Hepatic stellate cell (primary cell): ENCODE data around the gene BRICD5.

Source experiments
- DNase-seq: peaks from one replicate; pipeline ENCODE4 v3.0.0; 2011; ENCODE audit warnings: low spot score

BRICD5 gene

GRCh38 chr16:2237493-2238149, 27.0 kb upstream of the BRICD5 start:
- DNase-seq: no peak

- DNase-seq: no peak
Measured at GRCh38 chr16:2237102-2237482, 26.4 kb upstream of the BRICD5 start.

DNA sequence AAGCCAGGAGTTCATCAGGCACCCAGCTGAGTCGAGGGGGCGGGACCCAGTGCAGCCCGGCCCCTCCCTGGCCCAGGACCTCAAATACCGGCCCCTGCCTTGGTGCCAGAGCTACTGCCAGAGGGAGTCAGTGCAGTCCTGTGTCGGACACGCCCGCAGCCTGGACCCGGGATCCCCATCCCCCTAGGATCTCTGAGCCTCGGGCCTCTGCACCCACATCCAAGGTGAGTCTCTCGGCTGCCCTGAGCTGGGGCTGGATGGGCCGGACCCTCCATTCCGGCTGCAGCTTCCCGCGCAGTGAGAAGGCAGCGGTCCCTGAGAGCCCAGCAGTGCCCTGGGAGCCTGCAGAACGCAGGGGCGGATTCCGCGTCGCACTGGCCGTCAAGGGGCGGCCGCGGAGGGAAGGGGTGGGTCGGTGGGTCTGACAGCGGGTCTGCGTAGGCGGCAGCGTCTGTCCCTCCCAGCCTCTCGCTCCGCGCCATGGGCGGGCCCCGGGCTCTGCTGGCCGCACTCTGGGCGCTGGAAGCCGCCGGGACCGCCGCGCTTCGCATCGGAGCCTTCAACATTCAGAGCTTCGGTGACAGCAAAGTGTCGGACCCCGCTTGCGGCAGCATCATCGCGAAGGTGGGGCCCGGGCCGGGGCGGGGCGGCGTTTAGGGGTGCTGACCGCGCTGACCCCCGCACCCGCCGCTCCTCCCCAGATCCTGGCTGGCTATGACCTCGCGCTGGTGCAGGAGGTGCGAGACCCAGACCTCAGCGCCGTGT, 25.9 kb upstream of the BRICD5 start, which contains the start of gene DNASE1L2:
Gene DNASE1L2 (plus strand): TSS at position 108 of the 765 bp plus-strand sequence. CDS start 373 bp downstream, at position 481.
- DNase-seq: peak; percentile 63

- DNase-seq: no peak
Measured at GRCh38 chr16:2235695-2236336, 25.2 kb upstream of the BRICD5 start.

DNA sequence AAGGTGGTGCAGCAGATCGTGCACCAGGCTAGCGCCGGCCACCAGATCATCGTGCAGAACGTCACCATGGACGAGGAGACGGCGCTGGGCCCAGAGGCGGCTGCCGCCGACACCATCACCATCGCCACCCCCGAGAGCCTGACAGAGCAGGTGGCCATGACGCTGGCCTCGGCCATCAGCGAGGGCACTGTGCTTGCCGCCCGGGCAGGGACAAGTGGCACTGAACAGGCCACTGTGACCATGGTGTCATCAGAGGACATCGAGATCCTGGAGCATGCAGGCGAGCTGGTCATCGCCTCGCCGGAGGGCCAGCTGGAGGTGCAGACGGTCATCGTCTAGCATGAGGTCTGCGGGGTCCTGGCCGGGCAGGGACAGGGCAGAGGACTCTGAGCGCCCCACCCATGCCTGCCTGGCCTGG, 24.6 kb upstream of the BRICD5 start:
- no peak for DNase-seq

DNA sequence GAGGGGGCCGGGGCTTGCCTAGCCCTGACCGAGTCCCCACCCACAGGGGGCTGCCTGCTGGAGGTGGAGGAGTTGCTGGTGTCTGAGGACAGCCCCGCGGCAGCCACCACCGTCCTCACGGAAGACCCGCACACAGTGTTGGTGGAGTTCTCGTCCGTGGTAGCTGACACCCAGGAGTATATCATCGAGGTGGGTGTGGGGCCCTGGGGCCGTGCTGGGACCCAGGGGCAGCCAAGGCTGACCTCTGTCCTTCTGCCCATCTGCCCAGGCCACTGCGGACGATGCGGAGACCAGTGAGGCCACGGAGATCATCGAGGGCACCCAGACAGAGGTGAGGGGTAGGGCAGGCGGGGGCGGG, 24.1 kb upstream of the BRICD5 start:
- DNase-seq: no peak

DNA sequence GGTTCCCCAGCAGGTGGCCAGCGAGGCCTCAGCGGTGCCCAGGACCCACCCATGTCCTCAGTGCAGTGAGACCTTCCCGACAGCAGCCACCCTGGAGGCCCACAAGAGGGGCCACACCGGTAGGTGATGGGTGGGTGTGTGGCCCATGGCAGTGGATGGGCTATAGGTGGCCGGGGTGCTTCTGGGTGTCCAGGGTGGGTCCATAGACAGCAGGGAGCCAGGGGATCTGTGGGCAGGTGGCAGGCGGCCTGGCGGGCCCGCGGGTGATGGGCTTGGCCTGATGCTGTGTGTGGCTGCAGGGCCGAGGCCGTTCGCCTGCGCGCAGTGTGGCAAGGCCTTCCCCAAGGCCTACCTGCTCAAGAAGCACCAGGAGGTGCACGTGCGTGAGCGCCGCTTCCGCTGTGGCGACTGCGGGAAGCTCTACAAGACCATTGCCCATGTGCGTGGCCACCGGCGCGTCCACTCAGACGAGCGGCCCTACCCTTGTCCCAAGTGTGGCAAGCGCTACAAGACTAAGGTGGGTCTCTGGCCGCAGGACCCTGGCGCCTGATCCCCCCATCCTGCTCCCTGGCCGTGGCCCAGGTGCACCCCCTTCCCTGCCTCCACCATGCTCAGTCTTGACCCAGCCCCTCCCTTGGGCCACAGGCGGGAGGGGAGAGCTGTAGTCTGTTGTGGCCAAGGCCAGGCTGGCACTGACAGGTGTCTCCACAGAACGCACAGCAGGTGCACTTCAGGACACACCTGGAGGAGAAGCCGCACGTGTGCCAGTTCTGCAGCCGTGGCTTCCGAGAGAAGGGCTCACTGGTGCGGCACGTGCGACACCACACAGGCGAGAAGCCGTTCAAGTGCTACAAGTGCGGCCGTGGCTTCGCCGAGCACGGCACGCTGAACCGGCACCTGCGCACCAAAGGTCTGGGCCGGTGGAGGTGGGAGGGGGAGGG, 23.5 kb upstream of the BRICD5 start:
- DNase-seq: no peak

DNA sequence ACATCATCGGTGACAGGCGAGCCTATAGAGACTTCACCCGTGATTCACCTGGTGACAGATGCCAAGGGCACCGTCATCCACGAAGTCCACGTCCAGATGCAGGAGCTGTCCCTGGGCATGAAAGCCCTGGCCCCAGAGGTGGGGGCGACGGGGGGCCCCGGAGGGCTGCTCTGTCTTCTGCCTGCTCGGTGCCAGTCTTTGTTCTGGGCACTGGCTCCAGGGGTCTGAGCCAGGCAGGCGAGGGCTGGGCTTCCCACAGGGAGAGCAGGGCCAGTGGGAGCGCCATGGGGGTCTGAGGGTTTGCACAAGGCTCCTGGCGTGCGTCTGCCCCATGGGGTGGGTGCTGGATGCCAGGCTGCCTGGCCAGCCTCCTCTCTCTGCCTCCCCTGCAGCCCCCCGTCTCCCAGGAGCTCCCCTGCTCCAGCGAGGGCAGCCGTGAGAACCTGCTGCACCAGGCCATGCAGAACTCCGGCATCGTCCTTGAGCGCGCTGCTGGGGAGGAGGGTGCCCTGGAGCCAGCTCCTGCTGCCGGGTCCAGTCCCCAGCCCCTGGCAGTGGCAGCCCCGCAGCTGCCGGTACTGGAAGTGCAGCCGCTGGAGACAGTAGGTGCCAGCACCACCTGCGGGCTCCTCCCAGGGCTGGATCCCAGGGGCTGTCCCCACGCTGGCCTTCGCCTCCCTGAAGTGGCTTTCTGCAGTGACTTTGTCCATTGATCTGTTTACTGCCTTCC, 22.5 kb upstream of the BRICD5 start:
- no peak for DNase-seq

DNA sequence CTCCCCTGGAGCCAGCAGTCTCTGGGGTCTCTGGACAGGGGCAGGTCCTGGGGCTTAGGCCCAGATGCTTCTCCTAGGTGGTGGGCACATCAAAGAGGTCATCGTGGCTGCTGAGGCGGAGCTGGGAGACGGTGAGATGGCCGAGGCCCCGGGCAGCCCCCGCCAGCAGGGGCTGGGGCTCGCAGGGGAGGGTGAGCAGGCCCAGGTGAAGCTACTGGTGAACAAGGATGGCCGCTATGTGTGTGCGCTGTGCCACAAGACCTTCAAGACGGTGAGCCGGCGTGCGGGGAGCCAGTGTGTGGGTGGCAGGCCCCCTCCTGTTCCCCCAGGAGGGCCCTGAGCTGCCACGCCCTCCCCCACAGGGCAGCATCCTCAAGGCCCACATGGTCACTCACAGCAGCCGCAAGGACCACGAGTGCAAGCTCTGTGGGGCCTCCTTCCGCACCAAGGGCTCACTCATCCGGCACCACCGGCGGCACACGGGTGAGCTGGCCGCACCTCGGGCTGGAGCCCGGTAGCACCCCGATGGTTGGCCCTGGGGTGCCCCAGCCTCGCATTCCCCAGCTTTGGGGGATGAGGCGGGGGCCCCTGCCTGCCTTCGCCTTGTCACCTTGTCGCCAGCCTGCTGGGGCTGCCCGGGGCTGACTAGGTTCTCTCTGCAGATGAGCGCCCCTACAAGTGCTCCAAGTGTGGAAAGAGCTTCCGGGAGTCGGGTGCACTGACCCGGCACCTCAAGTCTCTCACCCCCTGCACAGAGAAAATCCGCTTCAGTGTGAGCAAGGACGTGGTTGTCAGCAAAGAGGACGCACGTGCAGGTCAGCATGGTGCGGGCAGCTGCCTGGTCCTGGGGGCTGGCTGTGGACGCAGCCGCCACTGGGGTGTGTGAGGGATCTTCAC, 21.7 kb upstream of the BRICD5 start:
- DNase-seq: no peak

GRCh38 chr16:2231016-2231931, 20.6 kb upstream of the BRICD5 start:
- DNase-seq: no peak

GRCh38 chr16:2230376-2230775, 19.7 kb upstream of the BRICD5 start:
- no peak for DNase-seq

GRCh38 chr16:2229632-2230250, 19.1 kb upstream of the BRICD5 start:
- no peak for DNase-seq

- DNase-seq: no peak
Measured at GRCh38 chr16:2229091-2229490, 18.4 kb upstream of the BRICD5 start.

DNA sequence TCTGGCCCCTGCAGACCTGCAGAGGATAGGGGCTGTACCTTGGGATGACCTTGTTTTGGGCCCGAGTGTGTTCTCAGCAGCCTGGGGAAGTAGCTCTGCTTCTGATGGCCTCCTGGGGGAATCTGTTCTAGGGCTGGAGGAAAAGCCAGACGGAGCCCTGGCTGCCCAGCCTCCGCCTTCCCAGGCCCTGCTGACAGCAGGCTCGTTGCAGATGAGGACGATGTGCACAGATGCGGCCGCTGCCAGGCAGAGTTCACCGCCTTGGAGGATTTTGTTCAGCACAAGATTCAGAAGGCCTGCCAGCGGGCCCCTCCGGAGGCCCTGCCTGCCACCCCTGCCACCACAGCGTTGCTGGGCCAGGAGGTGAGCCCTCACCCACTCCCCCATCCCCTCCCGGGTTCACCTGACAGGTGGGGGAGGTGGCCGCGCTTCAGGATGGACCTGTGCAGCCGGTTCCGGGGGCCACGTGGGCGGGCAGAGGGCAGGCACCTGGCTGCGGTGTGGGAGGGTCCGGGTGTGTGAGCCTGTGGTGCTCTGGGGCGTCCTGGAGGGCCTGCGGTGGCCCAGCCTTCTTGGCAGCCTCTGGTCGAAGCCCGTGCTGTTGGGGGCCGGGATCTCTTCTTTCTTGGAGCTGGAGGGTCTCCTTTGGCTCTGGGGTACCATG, 17.6 kb upstream of the BRICD5 start:
- no peak for DNase-seq

- DNase-seq: no peak
Measured at GRCh38 chr16:2226918-2227317, 16.3 kb upstream of the BRICD5 start.

DNA sequence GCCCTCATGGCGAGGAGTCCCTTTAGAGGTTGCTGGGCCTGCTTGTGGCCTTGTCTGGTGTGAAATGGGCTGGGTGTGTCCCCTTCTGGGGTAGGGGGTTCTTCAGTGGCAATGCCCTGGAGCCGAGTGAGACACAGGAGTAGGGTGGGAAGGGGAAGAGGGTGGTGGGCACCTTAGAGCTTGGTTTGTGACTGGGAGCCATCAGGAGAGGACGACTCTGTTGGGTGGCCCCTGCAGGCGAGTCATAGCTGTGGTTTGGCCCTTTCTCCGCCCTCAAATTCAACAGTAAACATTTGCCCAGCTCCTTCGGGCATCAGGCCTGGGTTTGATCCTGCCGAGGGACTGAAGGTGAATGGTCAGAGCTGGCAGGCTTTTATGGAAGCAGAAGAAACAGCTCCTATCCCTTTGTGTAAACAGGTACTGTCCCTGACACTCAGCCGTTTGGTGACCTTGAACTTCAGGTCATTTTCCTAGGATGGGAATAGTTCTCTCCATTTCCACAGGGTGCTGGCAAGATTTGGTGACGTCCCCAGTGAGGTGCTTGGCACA, 15.7 kb upstream of the BRICD5 start:
- no peak for DNase-seq

- DNase-seq: peak; percentile 78
Measured at GRCh38 chr16:2223942-2224486, 13.4 kb upstream of the BRICD5 start.
